PC-3 (cell line): ENCODE results near the gene IDNK.

Experiments used
- CTCF ChIP-seq: fragments of 300-600 bp; sonication (generic); conservative IDR thresholded peaks from 2 replicates; pipeline ENCODE4 v1.5.1; 2017; ENCODE audit warnings: antibody characterized with exemption, low read depth, mild to moderate bottlenecking, low read length
- EZH2 ChIP-seq: fragments of 300-600 bp; sonication (generic); IDR thresholded peaks from one replicate; pipeline ENCODE4 v1.6.1; 2017; ENCODE audit warnings: antibody characterized with exemption, mild to moderate bottlenecking, low read length; ENCODE audit not compliant: unreplicated experiment
- EZH2phosphoT487 ChIP-seq: fragments of 300-600 bp; sonication (generic); IDR thresholded peaks from 2 replicates; pipeline ENCODE4 v1.6.1; 2018; ENCODE audit warnings: mild to moderate bottlenecking, antibody characterized with exemption, low read length, borderline replicate concordance

- no peak for TF ChIP-seq CTCF
- TF ChIP-seq EZH2 = no peak
- TF ChIP-seq EZH2phosphoT487 = no peak
Observed at GRCh38 chr9:83639266-83639665, 16.3 kb downstream of the IDNK start.
